Ishikawa (cell line): ENCODE data around the gene TMEM253.

Source experiments
- CEBPB ChIP-seq: IDR thresholded peaks from 2 replicates; pipeline ENCODE4 v1.6.1; 2012
- CREB1 ChIP-seq: IDR thresholded peaks from 2 replicates; pipeline ENCODE4 v1.6.1; 2012; ENCODE audit warnings: low read depth
- EP300 ChIP-seq: IDR thresholded peaks from 2 replicates; pipeline ENCODE4 v1.6.1; 2012; ENCODE audit warnings: borderline replicate concordance
- FOXM1 ChIP-seq: IDR thresholded peaks from 2 replicates; pipeline ENCODE4 v1.6.1; 2012; ENCODE audit warnings: low read depth, borderline replicate concordance
- RAD21 ChIP-seq: IDR thresholded peaks from 2 replicates; pipeline ENCODE4 v1.6.1; 2012; ENCODE audit warnings: low read depth
- TAF1 ChIP-seq: IDR thresholded peaks from 2 replicates; pipeline ENCODE4 v1.6.1; 2012; ENCODE audit warnings: low read depth, mild to moderate bottlenecking
- TCF12 ChIP-seq: IDR thresholded peaks from 2 replicates; pipeline ENCODE4 v1.6.1; 2012; ENCODE audit warnings: low read depth
- YY1 ChIP-seq: IDR thresholded peaks from 2 replicates; pipeline ENCODE4 v1.6.1; 2012; ENCODE audit warnings: low read depth
- TF ChIP-seq, protein P1 (sequence below): IDR thresholded peaks from 2 replicates; pipeline ENCODE4 v1.6.1; 2012
- TF ChIP-seq, protein P2 (sequence below): IDR thresholded peaks from 2 replicates; pipeline ENCODE4 v1.6.1; 2012; ENCODE audit warnings: low read depth, mild to moderate bottlenecking
- TF ChIP-seq, protein P3 (sequence below): IDR thresholded peaks from 2 replicates; pipeline ENCODE4 v1.6.1; 2012

DNA sequence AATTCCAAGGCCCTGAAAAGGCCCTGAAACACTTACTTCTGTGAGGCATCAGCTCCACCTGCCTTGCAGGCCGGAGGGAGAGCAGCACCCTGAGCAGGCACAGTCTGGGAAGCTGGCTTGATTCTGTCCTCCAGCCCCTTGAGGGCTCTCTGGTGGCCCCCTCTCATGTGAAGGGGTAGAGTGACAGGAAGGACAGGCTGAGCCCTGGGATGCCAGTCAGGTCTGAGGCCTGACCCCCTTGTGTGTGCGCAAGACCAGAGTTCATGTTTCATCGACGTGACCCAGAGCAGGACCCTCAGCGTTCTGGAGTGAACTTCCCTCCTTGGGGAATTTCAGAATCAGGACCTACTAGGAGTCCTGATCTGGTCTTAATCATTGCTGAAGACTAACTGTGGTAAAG is 42.0 kb upstream of the TMEM253 start:
- TF ChIP-seq RAD21 (no peak), YY1 (no peak), TAF1 (no peak), CREB1 (no peak), FOXM1 (no peak), EP300 (no peak), TCF12 (no peak), CEBPB (no peak)
- TF ChIP-seq, protein P1, sequence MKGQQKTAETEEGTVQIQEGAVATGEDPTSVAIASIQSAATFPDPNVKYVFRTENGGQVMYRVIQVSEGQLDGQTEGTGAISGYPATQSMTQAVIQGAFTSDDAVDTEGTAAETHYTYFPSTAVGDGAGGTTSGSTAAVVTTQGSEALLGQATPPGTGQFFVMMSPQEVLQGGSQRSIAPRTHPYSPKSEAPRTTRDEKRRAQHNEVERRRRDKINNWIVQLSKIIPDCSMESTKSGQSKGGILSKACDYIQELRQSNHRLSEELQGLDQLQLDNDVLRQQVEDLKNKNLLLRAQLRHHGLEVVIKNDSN: no peak
- TF ChIP-seq, protein P2, sequence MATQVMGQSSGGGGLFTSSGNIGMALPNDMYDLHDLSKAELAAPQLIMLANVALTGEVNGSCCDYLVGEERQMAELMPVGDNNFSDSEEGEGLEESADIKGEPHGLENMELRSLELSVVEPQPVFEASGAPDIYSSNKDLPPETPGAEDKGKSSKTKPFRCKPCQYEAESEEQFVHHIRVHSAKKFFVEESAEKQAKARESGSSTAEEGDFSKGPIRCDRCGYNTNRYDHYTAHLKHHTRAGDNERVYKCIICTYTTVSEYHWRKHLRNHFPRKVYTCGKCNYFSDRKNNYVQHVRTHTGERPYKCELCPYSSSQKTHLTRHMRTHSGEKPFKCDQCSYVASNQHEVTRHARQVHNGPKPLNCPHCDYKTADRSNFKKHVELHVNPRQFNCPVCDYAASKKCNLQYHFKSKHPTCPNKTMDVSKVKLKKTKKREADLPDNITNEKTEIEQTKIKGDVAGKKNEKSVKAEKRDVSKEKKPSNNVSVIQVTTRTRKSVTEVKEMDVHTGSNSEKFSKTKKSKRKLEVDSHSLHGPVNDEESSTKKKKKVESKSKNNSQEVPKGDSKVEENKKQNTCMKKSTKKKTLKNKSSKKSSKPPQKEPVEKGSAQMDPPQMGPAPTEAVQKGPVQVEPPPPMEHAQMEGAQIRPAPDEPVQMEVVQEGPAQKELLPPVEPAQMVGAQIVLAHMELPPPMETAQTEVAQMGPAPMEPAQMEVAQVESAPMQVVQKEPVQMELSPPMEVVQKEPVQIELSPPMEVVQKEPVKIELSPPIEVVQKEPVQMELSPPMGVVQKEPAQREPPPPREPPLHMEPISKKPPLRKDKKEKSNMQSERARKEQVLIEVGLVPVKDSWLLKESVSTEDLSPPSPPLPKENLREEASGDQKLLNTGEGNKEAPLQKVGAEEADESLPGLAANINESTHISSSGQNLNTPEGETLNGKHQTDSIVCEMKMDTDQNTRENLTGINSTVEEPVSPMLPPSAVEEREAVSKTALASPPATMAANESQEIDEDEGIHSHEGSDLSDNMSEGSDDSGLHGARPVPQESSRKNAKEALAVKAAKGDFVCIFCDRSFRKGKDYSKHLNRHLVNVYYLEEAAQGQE: no peak
- TF ChIP-seq, protein P3, sequence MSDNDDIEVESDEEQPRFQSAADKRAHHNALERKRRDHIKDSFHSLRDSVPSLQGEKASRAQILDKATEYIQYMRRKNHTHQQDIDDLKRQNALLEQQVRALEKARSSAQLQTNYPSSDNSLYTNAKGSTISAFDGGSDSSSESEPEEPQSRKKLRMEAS: no peak
